ENCODE data around the gene FAM236D.
"Not testable (repeated sequence)": the region's sequence is repeated elsewhere in the genome, so short reads cannot be mapped to it uniquely, and the experiment has no call there.

Gene FAM236D

DNA sequence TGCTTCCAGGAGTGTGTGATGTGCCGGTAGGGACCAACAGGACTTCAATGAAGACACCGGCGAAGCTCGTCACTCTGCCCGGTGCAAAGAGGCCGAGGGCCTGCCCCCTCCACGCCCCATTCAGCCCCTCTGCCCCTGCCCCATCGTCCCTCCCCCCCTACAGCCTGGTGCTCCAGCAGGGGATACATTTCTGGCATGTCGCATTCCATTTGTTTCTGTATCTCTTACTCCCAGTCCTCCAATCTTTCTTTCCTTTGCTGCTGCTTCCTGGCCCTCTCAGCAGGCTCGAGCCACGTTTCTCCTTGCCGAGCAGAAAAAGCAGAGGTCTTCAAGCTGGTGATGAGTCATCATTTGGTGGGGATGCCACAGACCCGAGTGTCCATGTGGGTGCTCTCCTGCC, at the start of gene FAM236D:
Gene FAM236D, minus strand, starts transcription at position 101 of the 400 bp plus-strand sequence. Its CDS starts 100 bp downstream, at position 1.
- not testable (repeated sequence) for DNase-seq

DNA sequence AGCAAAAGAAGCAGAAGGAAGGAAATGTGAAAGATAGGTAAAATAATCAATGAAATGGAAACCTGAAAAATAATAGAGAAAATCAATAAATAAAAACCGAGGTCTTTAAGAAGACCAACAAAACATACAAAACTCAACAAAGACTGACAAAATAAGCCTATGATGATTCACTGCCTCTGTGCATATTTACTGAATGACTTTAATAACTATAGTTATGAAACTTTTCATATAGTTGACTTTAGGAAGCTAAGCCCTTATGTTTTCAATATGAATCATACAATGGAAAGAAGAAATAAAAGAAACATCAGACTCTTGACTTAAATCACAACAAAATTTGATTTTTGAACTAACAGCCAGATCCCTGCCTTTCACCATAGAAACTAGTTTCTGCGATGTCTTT, 29.5 kb upstream of the FAM236D start:
- not testable (repeated sequence) for DNase-seq

DNA sequence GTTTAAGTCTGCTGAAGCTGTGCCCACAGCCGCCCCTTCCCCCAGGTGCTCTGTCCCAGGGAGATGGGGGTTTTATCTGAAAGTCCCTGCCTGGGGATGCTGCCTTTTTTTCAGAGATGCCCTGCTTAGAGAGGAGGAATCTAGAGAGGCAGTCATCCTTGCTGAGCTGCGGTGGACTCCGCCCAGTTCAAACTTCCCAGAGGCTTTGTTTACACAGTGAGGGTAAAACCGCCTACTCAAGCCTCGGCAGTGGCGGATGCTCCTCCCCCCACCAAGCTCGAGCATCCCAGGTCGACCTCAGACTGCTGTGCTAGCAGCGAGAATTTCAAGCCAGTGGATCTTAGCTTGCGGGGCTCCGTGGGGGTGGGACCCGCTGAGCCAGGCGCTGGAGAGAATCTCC, 22.7 kb upstream of the FAM236D start:
- not testable (repeated sequence) for DNase-seq

DNA sequence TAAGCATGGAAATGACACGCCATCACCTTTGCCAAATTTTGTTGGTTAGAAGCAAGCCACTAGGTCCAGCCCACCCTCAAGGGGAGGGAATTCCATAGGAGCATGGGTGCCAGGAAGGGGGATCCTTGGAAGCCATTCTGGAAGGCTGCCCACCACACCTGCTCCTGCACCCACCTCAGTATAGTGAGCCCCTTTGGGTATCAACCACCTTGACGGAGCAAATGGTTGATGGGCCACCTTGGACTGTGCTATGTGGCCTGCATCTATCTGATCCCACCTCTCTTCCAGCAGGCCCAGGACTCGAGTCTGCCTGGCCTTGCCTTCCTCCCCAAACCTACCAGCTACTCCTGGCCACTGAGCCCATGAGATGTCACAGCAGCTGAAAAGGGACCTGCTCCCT, 17.6 kb downstream of the FAM236D start:
- not testable (repeated sequence) for DNase-seq

DNA sequence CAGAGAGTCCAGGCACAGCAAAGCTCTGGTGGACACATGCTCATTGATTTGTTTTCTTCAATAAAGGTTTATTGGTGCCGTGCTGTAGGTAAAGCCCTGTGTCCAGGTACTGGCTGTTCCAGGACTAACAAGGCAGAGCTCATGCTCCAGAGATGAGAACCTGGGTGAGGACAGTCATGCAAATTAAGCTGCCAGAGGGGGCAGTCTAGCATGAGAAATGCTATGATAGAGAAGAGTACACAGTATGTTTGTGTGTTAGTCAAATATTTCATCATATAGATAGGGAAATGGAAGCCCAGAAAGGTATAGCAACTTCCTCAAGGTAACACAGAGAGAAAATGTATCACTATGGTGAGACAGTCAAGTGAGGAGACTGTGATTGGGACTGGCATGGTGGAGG, 19.9 kb downstream of the FAM236D start:
- not testable (repeated sequence) for DNase-seq

- DNase-seq: not testable (repeated sequence)
These were observed 24.0 kb downstream of the FAM236D start for GRCh38 chrX:72783964-72784363.

DNA sequence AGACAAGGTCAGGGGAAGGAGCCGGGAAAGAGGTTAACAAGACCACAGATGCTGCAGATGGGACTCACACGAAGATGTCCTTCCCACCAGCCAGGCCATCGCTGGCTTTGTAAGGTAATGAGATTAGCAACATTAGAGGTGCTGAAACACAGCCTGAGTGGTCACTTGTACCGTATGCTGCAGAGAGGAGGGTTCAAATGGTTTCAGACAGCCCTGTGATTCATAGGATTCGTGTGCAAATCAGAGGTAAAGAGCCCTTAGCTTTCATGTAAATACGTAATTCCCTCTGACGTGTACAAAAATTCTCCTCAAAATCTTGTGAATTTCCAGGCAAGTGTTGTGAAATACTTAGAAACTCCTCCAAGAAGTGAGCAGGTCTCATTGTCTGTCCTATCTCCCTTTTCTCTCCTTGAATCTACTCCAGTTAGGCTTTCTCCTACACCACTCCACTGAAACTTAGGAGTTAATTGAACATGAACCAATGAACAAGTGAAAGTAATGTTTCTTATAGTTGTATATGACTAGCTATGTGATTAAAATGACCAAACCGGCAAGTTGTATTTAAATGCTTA, 24.6 kb downstream of the FAM236D start:
- DNase-seq: not testable (repeated sequence)

DNA sequence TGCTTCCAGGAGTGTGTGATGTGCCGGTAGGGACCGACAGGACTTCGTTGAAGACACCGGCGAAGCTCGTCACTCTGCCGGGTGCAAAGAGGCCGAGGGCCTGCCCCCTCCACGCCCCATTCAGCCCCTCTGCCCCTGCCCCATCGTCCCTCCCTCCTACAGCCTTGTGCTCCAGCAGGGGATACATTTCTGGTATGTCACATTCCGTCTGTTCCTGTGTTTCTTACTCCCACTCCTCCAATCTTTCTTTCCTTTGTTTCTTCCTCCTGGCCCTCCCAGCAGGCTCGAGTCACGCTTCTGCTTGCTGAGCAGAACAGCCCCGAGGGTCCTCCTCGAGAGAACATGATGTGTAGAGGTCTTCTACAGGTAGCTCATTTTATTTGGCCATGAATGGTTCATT, 25.4 kb downstream of the FAM236D start, which contains the start of gene FAM236B:
Gene FAM236B, minus strand, starts transcription at position 101 of the 400 bp plus-strand sequence. Its CDS starts 100 bp downstream, at position 1.
- DNase-seq: not testable (repeated sequence)

DNA sequence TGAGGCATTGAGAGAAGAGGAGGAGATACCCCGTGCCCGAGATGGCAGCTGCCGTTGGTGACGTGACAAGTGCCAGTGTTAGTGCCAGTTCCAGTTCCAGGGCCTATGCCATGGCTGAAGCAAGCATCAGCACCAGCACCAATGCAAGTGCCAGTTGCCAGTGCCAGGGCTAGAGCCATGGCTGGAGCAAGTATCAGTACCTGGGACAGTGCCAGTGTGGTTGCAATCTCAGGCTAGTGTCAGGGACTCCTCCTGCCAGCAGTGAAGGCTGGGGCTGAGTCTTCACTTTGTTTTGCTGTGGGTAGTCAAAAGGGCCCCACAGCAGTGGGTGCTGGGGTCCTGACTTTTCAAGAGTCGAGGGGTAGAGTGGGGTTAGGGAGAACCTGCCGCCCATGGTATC, 29.9 kb downstream of the FAM236D start:
- not testable (repeated sequence) for DNase-seq

DNA sequence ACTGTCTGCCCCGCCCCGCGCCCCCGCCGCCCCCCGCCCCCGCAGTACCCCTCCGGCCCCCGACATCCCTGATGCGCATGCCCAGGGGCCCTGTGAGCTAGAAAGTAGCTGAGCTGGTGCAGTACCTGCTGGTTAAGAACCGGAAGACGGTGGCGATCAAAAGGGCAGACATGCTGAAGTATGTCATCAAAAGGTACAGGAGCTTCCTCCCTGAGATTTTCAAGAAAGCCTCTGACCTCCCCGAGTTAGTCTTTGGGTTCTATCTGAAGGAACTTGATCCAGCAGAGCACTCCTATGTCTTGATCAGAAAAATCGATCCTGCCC, 30.6 kb downstream of the FAM236D start:
- DNase-seq: not testable (repeated sequence)

DNA sequence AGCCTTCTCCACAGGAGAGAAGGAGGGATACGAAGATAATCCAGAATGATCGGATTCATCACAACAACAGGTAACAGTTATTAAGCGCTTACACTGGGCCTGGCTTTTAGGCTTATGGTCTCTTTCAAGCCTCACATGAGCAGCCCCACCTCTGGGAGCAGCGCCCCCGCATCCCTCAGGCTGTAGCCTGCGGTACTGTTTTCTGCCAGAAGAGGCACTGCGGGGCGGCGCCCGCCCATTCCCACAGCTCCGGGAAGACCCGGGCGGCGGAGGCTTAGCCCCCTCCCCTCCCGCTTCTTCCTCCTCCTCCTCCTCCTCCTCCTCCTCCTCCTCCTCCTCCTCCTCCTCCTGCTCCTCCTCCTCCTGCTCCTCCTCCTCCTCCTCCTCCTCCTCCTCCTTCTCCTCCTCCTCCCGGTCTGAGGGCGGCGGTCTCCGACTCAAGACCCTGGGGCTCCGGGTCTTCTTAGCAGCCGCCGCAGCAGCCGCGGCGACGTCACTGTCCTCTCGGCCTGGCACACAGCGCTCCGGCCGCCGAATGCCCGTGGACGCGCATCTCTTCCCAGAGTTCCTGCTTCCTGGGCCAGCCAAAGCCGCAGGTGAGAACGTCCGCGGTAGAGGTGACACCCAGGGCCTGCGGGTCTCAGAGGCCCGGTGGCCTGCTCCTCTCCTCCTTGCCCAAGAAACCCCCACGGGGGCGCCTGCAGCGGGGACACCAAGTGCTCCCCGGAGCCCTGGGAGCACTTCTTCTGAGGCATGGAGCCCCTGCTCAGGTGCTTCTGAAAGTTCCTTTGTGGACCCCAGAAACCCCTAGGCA, 31.1 kb downstream of the FAM236D start, which contains the start of gene DMRTC1B:
Gene DMRTC1B, plus strand, starts transcription at position 238 of the 814 bp plus-strand sequence. CDS start 68,246 bp downstream, outside the sequence.
- not testable (repeated sequence) for DNase-seq

- not testable (repeated sequence) for DNase-seq
These were observed 47.6 kb downstream of the FAM236D start for GRCh38 chrX:72760454-72760853.
